ENCODE measurements around the gene ACAA1.
"Not testable (repeated sequence)": the region's sequence is repeated elsewhere in the genome, so short reads cannot be mapped to it uniquely, and the experiment has no call there.

The ACAA1 gene

GRCh38 chr3:38136777-38137614 is at the start of gene ACAA1:
ACAA1 (minus strand) TSS chr3:38137127; CDS start chr3:38137035, 92 bp downstream.
- DNase-seq: peak; percentile 98

GRCh38 chr3:38177181-38177580 is 40.3 kb upstream of the ACAA1 start:
- no peak for DNase-seq

DNA sequence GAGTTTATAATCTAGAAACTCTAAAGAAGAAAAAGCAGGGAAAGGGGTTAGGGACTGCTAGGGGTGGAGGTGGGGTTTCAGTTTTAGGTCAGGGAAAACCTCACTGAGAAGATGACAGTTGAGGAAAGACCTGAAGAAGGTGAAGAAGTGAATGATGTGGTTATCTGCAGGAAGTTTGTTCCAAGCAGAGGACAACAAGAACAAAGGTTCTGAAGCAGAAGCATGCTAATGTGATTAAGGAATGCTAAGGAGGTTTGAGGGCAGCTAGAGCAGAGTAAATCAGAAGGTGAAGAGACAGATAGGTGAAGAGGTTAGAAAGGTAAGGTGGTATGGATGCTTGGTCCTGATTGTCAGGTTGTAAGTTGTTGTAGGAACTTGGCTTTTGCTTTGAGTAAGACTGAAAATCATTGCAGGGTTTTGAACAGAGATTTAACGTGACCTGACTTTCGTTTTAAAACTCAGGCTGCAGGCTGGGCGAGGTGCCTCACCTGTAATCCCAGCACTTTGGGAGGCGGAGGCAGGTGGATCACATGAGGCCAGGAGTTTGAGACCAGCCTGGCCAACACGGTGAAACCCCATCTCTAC is 37.0 kb upstream of the ACAA1 start:
- no peak for DNase-seq

DNA sequence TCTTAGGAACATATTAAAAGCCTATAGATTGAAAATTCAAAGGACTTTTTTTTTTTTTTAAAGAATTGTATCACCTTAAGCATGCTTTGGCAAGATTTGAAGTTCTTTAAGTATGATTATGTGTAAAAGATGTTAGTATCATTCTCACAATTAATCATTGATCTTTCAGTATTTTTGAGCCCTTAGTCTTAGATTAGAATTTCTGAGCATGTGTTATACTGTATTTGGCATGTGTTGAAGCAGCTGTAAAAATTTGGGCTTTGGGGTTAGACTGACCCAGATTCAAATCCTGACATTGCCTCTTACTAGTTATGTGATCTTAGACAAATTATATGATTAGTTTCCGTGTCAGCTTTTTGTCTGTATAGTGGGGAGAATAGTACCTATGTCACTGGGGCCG is 34.7 kb upstream of the ACAA1 start:
- no peak for DNase-seq

DNA sequence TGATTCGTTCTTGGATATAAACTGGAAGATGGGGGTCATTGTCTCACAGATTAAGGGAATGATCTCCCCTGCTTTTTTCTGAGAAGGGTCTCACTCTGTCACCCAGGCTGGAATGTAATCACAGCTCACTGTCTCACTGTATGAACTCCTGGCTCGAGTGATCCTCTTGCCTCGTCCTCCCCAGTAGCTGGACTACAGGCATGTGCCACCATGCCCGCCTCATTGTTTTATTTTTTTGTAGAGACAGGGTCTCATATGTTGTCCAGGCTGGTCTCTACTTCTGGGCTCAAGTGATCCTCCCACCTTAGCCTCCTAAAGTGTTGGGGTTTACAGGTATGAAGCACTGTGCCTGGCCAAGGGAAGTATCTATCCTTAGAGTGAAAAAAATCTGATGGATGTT is 33.8 kb upstream of the ACAA1 start:
- no peak for DNase-seq

- no peak for DNase-seq
Measured at GRCh38 chr3:38169027-38169317, 32.0 kb upstream of the ACAA1 start.

DNA sequence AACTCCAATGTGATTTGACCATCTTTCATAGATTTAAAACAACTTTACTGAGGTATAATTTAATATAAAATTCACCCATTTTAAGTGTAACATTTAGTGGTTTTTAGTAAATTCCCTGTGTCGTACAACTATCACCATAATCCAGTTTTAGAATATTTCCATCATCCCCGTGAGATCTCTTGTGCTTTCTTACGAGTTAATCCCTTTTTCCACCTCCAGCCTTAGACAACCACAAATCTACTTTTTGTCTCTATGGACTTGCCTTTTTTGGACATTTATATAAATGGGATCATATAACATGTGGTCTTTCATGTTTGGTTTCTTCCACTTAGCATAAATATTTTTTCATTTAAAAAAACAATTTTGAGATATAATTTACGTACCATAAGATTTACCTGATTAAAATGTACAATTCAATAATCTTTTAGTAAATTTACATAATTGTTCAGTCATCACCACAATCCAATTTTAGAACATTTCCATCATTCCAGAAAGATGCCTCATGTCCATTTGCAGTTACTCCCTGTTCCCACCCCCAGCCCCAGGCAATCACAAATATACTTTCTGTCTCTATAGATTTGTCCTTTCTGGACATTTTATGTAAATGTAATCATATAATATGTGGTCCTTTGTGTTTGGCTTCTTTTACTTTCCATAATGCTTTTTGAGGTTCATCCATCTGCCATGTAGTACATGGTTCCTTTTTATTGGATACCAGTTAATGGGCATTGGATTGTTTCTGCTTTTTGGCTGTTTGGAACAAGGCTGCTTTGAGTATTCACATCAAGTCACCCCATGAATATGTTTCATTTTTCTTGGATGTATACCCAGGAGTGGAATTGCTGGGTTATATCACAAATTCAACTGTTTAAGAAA is 31.5 kb upstream of the ACAA1 start:
- DNase-seq: no peak

DNA sequence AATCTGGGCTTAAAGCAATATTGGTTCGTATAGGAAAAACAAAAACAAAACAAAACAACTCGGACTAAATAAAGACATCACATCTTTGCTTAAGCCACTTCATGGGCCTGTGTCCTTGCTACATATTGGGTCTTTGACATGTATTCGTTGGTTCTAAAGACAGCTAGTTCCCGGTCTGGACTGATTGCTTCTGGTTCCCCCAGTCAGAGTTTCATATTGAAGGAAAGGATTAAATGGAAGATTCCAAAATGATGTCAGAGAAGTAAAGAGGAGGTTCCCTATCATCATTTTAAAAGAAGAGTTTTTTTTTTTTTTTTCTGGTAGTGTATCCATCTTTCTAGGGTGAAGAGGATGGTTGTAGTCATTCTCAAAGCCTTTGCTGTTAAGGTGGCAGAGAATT is 30.7 kb upstream of the ACAA1 start:
- no peak for DNase-seq

GRCh38 chr3:38165722-38166387 is 28.9 kb upstream of the ACAA1 start:
- no peak for DNase-seq

DNA sequence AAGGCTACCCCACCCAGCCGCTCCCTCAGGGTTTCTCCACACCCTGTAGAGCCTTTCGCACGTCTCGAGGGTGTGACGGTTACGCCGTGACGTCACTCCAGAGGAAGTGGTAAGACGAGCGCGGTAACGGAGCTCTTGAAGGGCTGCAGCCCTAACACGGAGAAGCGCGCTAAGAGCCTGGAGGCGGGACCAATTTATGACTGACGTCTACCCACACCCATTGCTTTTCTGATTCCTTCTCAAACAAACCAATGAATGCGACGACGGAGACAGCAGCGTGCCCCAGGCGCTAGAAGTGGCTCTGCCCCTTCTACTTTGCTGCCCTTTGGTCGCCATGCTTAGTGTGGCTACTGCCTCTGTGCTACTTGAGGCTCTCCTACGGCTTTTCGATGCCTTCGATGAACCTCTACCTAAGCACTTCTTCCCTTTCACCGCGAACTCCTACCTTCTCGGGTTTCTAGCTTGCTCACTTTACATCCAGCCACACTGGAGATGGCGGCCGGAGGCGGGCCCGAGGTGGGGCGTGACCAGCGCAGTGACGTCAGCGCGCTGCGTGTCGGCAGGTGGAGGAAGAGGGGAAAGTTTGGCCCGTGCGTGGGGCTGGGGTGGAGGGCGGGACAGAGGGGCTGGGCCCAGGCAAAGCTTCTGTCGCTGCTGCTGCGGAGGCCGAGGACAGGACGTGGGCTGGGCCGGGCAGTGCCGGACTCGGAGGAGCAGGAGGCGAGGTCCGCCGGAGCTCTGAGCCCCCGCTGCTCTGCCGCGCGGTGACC is 28.2 kb upstream of the ACAA1 start, which contains the start of gene OXSR1:
Gene OXSR1 (plus strand): TSS at position 586 of the 770 bp plus-strand sequence. CDS start 340 bp downstream, outside the sequence.
- peak; percentile 99 for DNase-seq

- DNase-seq: no peak
Measured at GRCh38 chr3:38164643-38164951, 27.7 kb upstream of the ACAA1 start.

GRCh38 chr3:38163841-38164642 is 27.1 kb upstream of the ACAA1 start:
- DNase-seq: no peak

DNA sequence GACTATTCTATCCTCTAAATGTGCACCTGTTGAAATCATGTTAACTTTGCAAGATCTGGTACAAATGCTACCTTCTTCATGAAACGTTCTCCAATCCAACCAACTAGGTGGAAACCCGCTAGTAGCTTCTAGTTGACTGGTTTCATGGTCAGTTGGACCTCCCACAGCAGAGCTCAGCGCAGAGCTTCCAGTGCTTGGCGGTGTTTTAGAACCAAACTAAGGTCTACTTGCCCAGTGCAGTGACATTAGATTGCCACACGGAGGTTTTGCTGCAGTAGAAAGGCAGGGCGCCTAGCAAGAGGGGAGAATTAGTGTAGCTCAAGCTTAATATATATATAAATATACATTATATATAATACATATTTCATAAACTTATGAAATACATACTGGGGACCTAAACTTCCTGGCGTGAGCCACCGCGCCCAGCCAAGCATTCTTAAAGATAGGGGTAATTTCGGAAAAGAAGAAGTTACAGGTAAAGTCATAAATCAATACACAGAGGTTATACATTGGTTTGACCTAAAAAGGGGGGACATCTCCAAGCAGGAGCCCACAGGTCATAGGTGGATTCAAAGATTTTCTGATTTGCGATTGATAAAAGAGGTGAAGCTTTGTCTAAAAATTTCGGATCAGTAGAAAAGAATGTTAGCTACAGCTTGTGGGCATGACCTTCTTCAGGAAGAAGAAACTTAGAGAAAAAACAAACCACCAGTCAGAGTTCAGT is 26.4 kb upstream of the ACAA1 start:
- no peak for DNase-seq

DNA sequence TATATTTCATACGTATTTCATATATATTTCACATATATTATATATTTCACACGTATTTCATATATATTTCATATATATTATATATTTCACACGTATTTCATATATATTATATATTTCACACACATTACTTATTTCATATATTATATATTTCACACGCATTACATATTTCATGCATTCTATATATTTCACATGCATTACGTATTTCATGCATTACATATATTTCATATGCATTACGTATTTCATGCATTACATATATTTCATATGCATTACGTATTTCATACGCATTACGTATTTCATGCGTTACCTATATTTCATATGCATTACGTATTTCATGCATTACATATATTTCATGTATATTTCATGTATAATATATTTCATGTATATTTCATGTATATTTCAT is 23.8 kb upstream of the ACAA1 start:
- not testable (repeated sequence) for DNase-seq

GRCh38 chr3:38158472-38158871 is 21.5 kb upstream of the ACAA1 start:
- no peak for DNase-seq

- DNase-seq: peak; percentile 26
Measured at GRCh38 chr3:38157595-38157994, 20.7 kb upstream of the ACAA1 start.

- no peak for DNase-seq
Measured at GRCh38 chr3:38157117-38157516, 20.2 kb upstream of the ACAA1 start.

GRCh38 chr3:38155825-38156224 is 18.9 kb upstream of the ACAA1 start:
- DNase-seq: no peak

- no peak for DNase-seq
Measured at GRCh38 chr3:38154625-38155255, 17.8 kb upstream of the ACAA1 start.

DNA sequence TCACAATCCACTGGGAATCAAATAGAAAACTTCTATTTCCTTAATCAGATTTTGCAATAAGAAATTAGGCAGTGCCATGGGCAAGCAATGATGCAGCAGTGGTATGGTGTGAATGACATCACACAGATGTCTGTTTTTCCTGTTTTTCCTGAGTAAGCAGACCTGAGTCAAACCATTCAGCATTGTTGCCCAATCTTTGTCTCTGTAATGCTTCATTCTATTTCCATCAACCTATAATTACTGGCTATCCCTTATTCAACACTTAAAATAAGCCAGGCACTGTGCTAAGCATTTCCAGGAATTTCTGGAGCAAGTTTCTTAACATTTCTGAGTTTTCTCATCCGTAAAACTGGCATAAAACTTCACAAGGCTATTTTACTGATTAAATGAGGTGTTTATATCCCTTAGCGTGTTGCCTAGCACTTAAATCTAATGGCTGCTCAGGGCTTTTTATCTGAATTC is 17.1 kb upstream of the ACAA1 start:
- DNase-seq: no peak
